Measurements from ENCODE around the gene CLDN4. TPM values are rescaled to one million over a fixed set of nuclear protein-coding genes. Genes with fewer than 3 reads are reported as not detected.

CLDN4 gene
- total RNA-seq, 6 donors from 2014 or later, result 88.0 to 231 (median 169) TPM

DNA sequence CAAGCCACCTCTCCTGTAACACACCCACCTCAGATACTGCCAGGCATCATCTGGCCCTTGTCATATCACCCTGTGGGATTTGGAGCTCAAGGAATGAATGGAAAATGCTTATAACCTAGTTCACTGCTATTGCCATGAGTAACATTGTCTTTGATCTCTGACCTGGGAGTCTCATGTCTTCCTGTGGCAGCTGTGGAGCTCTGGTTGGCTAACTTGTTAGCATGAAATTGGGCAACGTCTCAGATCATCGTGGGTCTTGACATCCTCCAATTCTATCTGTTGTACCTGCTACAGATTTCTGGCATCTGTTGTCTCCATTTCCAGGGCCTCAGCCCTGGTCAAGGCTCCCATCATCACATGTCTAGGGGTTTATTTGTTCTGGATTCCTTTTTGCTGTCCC, 28.0 kb downstream of the CLDN4 start:
- Histone ChIP-seq H3K9me3 (no peaks in the 10 kb centered on the region), H3K27ac (no peak overlapping the region), H3K36me3 (no peaks in the 10 kb centered on the region), H3K27me3 (no peaks in the 10 kb centered on the region), H3K4me3 (no peak overlapping the region), H3K4me1 (peaks cover 3 to 9% (median 4%) of the 10 kb centered on the region in 4 donors)
- DNase-seq (no peak), ATAC-seq (ENCODE audit: low FRiP score in 2 of 2) (no peak)
- TF ChIP-seq EP300 (IDR thresholded peaks at IDR 0.05), result no peak
- TF ChIP-seq, protein P1, sequence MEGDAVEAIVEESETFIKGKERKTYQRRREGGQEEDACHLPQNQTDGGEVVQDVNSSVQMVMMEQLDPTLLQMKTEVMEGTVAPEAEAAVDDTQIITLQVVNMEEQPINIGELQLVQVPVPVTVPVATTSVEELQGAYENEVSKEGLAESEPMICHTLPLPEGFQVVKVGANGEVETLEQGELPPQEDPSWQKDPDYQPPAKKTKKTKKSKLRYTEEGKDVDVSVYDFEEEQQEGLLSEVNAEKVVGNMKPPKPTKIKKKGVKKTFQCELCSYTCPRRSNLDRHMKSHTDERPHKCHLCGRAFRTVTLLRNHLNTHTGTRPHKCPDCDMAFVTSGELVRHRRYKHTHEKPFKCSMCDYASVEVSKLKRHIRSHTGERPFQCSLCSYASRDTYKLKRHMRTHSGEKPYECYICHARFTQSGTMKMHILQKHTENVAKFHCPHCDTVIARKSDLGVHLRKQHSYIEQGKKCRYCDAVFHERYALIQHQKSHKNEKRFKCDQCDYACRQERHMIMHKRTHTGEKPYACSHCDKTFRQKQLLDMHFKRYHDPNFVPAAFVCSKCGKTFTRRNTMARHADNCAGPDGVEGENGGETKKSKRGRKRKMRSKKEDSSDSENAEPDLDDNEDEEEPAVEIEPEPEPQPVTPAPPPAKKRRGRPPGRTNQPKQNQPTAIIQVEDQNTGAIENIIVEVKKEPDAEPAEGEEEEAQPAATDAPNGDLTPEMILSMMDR (IDR thresholded peaks at IDR 0.05), result no peak
- TF ChIP-seq POLR2AphosphoS5 (IDR thresholded peaks at IDR 0.05), result no peak
- WGBS, 2 donors, result 53 to 70% methylated on average over 2 of the region's 2 CpGs

DNA sequence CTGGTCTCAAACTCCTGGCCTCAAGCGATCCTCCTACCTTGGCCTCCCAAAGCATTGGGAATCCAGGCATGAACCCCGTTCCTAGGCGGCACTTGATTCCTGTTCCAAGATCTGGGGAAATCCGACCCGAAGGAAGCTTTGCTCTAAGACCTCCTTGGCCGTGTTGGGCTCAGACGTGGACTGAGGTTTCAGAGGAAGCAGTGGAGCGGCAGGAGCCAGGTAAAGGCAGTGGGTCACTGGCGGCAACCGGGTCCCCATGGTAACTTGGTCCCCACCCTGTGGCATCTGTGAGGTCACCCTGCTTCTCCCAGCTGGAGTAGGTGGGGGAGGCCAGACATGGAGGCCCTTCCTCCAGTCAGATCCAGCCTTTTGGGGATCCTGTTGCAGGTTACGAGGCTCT, 30.1 kb downstream of the CLDN4 start, which contains the start of gene TMEM270:
TMEM270 (plus strand) TSS at position 301 of the 400 bp plus-strand sequence; CDS start at position 337, 36 bp downstream.
- H3K4me3 ChIP-seq, result no peak within 1 kb of the TSS
- DNase-seq (no peak), ATAC-seq (ENCODE audit: low FRiP score in 2 of 2) (no peak)
- peaks cover 0 to 1% (median under 1%) of the 10 kb centered on the region in 4 donors for H3K4me1 ChIP-seq
- 87 to 93% methylated on average over 9 to 11 of the region's 11 CpGs for WGBS, 2 donors
- H3K27ac ChIP-seq, result no peak within 1 kb of the TSS
- TF ChIP-seq EP300 (IDR thresholded peaks at IDR 0.05) (no peak), POLR2AphosphoS5 (IDR thresholded peaks at IDR 0.05) (no peak), POLR2A (IDR thresholded peaks at IDR 0.05) (no peak)
- TF ChIP-seq, protein P1 (IDR thresholded peaks at IDR 0.05), result no peak
- no peaks in the 10 kb centered on the region for H3K9me3 ChIP-seq
- no peaks in the 10 kb centered on the region for H3K27me3 ChIP-seq
- H3K36me3 ChIP-seq, result no peaks in the 10 kb centered on the region

DNA sequence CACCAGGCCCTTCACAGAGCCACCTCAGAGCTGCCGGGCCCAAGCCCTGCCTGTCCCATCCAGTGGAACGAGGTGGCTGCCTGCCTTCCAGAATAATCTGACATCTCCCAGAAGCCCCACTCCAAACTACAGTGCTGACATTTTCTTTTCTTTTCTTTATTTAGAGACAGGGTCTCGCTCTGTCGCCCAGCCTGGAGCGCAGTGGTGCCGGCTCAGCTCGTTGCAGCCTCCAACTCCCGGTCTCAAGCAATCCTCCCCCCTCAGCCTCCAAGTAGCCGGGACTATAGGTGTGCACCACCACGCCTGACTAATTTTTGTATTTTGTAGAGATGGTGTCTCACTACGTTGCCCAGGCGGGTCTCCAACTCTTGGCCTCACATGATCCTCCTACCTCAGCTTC, 30.5 kb downstream of the CLDN4 start:
- WGBS, 2 donors, result 92 to 96% methylated on average over 12 of the region's 12 CpGs
- Histone ChIP-seq H3K4me1 (no peaks in the 10 kb centered on the region), H3K36me3 (no peaks in the 10 kb centered on the region), H3K4me3 (no peak overlapping the region), H3K27me3 (no peaks in the 10 kb centered on the region), H3K27ac (no peak overlapping the region), H3K9me3 (no peaks in the 10 kb centered on the region)
- DNase-seq, result peak in 1 of 2 donors; percentile 55
- no peak for ATAC-seq (ENCODE audit: low FRiP score in 2 of 2)
- TF ChIP-seq POLR2AphosphoS5 (IDR thresholded peaks at IDR 0.05) (no peak), POLR2A (IDR thresholded peaks at IDR 0.05) (no peak), EP300 (IDR thresholded peaks at IDR 0.05) (no peak)
- TF ChIP-seq, protein P1 (IDR thresholded peaks at IDR 0.05), result no peak

DNA sequence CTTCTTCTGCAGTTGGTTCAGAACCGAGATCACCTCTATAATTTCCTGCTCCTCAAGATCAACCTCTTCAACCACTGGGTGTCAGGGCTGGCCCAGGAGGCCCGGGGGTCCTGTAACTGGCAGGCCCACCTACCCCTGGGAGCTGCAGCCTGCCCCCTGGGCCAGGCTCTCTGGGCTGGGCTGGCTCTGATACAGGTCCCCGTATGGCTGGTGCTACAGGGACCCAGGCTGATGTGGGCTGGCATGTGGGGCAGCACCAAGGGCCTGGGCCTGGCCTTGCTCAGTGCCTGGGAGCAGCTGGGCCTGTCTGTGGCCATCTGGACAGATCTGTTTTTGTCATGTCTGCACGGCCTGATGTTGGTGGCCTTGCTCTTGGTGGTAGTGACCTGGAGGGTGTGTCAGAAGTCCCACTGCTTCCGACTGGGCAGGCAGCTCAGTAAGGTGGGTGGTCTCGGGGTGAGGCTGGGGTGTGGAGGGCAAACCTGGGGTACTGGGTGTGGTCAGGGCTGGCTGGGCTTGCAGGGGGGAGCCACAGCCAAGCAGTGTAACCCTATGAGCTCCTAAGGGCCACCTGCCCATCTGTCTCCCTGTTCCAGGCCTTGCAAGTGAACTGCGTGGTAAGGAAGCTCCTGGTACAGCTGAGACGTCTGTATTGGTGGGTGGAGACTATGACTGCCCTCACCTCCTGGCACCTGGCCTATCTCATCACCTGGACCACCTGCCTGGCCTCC, 34.4 kb downstream of the CLDN4 start:
- TF ChIP-seq POLR2AphosphoS5 (IDR thresholded peaks at IDR 0.05) (no peak), EP300 (IDR thresholded peaks at IDR 0.05) (no peak)
- WGBS, 2 donors, result 85 to 86% methylated on average over 4 to 7 of the region's 8 CpGs
- Histone ChIP-seq H3K9me3 (no peaks in the 10 kb centered on the region), H3K36me3 (no peaks in the 10 kb centered on the region), H3K27me3 (no peaks in the 10 kb centered on the region), H3K4me3 (no peak overlapping the region), H3K4me1 (peaks cover 17 to 19% (median 18%) of the 10 kb centered on the region in 4 donors), H3K27ac (no peak overlapping the region)
- DNase-seq (peak in 1 of 2 donors; percentile 59), ATAC-seq (ENCODE audit: low FRiP score in 2 of 2) (no peak)

DNA sequence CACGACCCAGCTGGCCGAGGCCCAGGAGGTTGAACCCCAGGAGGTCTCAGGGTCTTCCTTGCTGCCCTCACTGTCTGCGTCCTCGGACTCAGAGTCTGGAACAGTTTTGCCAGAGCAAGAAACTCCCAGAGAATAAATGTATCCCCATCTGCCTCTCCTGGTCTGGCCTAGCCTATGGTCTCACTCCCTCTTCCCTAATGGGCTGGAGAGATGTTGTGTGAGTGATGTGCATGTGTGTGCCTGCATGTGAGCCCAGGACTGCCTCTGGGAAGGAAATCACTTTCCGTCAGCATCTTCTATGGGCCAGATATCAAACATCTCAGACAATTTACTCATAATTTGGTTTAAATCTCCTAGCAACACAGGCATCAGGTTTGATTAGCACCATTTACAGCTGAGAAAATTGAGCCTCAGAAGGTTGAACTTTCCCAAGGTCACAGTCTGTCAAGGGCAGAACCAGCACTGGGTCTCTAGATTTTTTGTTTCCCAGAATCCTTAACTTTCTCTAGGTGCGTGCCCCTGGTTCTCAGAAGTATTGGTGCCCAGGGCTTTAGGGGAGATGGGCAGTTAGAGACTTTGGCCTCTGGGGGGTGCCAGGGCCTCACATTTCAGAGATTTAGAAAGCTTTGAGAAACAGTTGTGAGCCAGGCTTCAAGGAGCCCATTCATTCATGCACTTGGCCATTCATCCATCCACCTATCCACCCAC, 35.1 kb downstream of the CLDN4 start:
- no peak overlapping the region for H3K4me3 ChIP-seq
- no peak for DNase-seq
- H3K4me1 ChIP-seq, result peaks cover 20 to 26% (median 21%) of the 10 kb centered on the region in 4 donors
- no peaks in the 10 kb centered on the region for H3K27me3 ChIP-seq
- peak in 1 of 2 donors; percentile 67 for ATAC-seq (ENCODE audit: low FRiP score in 2 of 2)
- no peak for TF ChIP-seq EP300 (IDR thresholded peaks at IDR 0.05)
- TF ChIP-seq, protein P1 (IDR thresholded peaks at IDR 0.05), result peak in 5 of 6 experiments; percentile 42 to 67 (median 63)
- WGBS, 2 donors, result 83 to 85% methylated on average over 6 of the region's 6 CpGs
- no peaks in the 10 kb centered on the region for H3K9me3 ChIP-seq
- no peak overlapping the region for H3K27ac ChIP-seq
- no peaks in the 10 kb centered on the region for H3K36me3 ChIP-seq
